GM12878 (cell line): ENCODE results near the gene ZC3H8. TPM values are rescaled to one million over a fixed set of nuclear protein-coding genes. Genes with fewer than 3 reads are reported as not detected.

Experiments used
- CREB1 ChIP-seq: IDR thresholded peaks from 2 replicates; pipeline ENCODE4 v1.6.1; 2012; ENCODE audit warnings: low read depth, mild to moderate bottlenecking, inconsistent platforms
- POLR2A ChIP-seq: IDR thresholded peaks from 2 replicates; pipeline ENCODE4 v1.6.1; 2011; ENCODE audit warnings: low read depth, mild to moderate bottlenecking, low read length
- POU2F2 ChIP-seq: IDR thresholded peaks from 3 replicates; pipeline ENCODE4 v1.6.1; 2011; ENCODE audit warnings: low read depth, mild to moderate bottlenecking, low read length, borderline replicate concordance
- SIX5 ChIP-seq: IDR thresholded peaks from 2 replicates; pipeline ENCODE4 v1.6.1; 2011; ENCODE audit warnings: mild to moderate bottlenecking, low read depth, low read length, moderate library complexity; ENCODE audit not compliant: severe bottlenecking
- SRF ChIP-seq, 2 experiments: IDR thresholded peaks; 2 replicates each; pipeline ENCODE4 v1.6.1; 2011; ENCODE audit warnings: low read depth in 2 of 2, low read length in 2 of 2, mild to moderate bottlenecking in 1 of 2, moderate library complexity in 1 of 2
- SUZ12 ChIP-seq: fragments of 200-600 bp; sonication (generic); IDR thresholded peaks from one replicate; pipeline ENCODE4 v1.6.1; 2018; ENCODE audit warnings: antibody characterized with exemption, mild to moderate bottlenecking; ENCODE audit not compliant: unreplicated experiment
- TCF7 ChIP-seq: IDR thresholded peaks from 2 replicates; pipeline ENCODE4 v1.6.1; 2014; ENCODE audit warnings: antibody characterized with exemption, borderline replicate concordance
- YY1 ChIP-seq: IDR thresholded peaks from 2 replicates; pipeline ENCODE4 v1.6.1; 2011; ENCODE audit warnings: low read depth, mild to moderate bottlenecking, low read length
- ZNF207 ChIP-seq: fragments of 450-650 bp; IDR thresholded peaks from 2 replicates; pipeline ENCODE4 v1.6.1; 2014; ENCODE audit warnings: antibody characterized with exemption, mild to moderate bottlenecking, borderline replicate concordance
- ZSCAN29 ChIP-seq: fragments of 450-650 bp; IDR thresholded peaks from 2 replicates; pipeline ENCODE4 v1.6.1; 2017; ENCODE audit warnings: mild to moderate bottlenecking, moderate library complexity
- polyA plus RNA-seq, 11 experiments: library from polyadenylated mRNA; depleted of rRNA in 4 of 11; unstranded in 6 of 11; stranded (reverse) in 5 of 11; fragments of >200 nt; fragmentation: Nextera tagmentation in 4 of 11; fragmentation: Illumina TruSeq in 1 of 11; extraction: Ambion mirVana in 4 of 11; extraction: Trizol in 1 of 11; gene quantifications; 1 replicate in 1 of 11; 2 replicates in 10 of 11; pipeline versions ENCODE4 v1.2.1 to v1.2.3, GENCODE V29; 2011 to 2016; ENCODE audit warnings: inconsistent platforms in 2 of 11, missing spikeins in 2 of 11, low read depth in 1 of 11
- total RNA-seq, 4 experiments: library from RNA; depleted of rRNA in 3 of 4; stranded (reverse); fragments of >200 nt in 3 of 4; fragmentation: Illumina TruSeq in 1 of 4; extraction: Trizol in 1 of 4; gene quantifications; 2 replicates each; pipeline versions ENCODE4 v1.2.1 to v1.2.3, GENCODE V29; 2013 to 2021
- TF ChIP-seq, protein P1 (sequence below): fragments of 450-650 bp; IDR thresholded peaks from 2 replicates; pipeline ENCODE4 v1.6.1; 2018; ENCODE audit warnings: mild to moderate bottlenecking, low read depth, moderate library complexity; ENCODE audit not compliant: partially characterized antibody
- TF ChIP-seq, protein P2 (sequence below): IDR thresholded peaks from 2 replicates; pipeline ENCODE4 v1.6.1; 2011; ENCODE audit warnings: low read depth, mild to moderate bottlenecking, low read length, moderate library complexity, borderline replicate concordance; ENCODE audit errors: extremely low read depth
- TF ChIP-seq, protein P3 (sequence below): fragments of 450-650 bp; IDR thresholded peaks from 2 replicates; pipeline ENCODE4 v1.6.1; 2017; ENCODE audit warnings: antibody characterized with exemption, mild to moderate bottlenecking, moderate library complexity
- TF ChIP-seq, protein P4 (sequence below): fragments of 450-650 bp; IDR thresholded peaks from 2 replicates; pipeline ENCODE4 v1.6.1; 2017; ENCODE audit warnings: mild to moderate bottlenecking, low read depth, inconsistent platforms; ENCODE audit not compliant: poor library complexity, severe bottlenecking
- TF ChIP-seq, protein P5 (sequence below): fragments of 450-650 bp; IDR thresholded peaks from 2 replicates; pipeline ENCODE4 v1.6.1; 2017; ENCODE audit warnings: mild to moderate bottlenecking, moderate library complexity

Gene ZC3H8
- total and polyA plus RNA-seq, 10 of the 15 experiments (the other 5 are each of a cell fraction or from before 2014, with no cell fraction given) = 9.9 to 28.4 (median 19.5) TPM

DNA sequence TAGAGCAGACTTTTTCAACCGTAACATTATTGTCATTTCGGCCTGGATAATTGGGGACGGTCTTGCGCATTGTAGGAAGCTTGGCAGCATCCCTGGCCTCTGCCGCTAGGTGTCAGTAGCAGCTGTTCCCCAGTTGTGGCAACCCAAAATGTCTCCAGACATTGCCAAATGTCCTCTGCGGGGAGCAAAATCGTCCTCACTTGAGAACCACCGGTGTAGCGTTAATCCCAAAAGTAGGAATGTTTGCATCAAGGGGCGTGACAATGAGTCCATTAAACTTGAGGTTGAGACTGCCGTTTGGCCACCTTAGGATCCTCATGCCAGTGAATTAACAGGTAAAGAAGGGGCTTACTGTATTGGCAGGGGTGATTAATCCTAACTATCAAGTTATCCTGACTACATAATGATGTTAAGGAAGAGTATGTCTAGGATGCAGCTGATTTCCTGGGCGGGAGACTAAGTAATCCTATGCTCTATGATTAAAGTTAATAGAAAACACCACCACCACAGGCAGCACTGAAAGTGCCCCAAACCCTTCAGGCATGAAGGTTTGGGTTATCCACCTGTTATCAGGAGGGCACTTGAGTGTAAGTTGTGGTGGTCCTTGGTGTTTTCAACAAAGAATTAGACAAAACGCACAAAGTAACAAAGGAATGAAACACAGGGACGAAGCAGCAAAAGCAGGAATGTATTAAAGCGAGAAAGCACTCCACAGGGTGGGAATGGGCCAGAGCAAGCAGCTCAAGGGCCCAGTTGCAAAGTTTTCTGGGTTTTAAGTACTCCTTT is 4.9 kb upstream of the ZC3H8 start (continued):
- TF ChIP-seq, protein P1, sequence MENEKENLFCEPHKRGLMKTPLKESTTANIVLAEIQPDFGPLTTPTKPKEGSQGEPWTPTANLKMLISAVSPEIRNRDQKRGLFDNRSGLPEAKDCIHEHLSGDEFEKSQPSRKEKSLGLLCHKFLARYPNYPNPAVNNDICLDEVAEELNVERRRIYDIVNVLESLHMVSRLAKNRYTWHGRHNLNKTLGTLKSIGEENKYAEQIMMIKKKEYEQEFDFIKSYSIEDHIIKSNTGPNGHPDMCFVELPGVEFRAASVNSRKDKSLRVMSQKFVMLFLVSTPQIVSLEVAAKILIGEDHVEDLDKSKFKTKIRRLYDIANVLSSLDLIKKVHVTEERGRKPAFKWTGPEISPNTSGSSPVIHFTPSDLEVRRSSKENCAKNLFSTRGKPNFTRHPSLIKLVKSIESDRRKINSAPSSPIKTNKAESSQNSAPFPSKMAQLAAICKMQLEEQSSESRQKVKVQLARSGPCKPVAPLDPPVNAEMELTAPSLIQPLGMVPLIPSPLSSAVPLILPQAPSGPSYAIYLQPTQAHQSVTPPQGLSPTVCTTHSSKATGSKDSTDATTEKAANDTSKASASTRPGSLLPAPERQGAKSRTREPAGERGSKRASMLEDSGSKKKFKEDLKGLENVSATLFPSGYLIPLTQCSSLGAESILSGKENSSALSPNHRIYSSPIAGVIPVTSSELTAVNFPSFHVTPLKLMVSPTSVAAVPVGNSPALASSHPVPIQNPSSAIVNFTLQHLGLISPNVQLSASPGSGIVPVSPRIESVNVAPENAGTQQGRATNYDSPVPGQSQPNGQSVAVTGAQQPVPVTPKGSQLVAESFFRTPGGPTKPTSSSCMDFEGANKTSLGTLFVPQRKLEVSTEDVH = no peak
- TF ChIP-seq SRF (IDR thresholded peaks at IDR 0.05; ENCODE audit: low read depth in 2 of 2, low read length in 2 of 2) (no peak), POLR2A (0 out of 2 replicates have a peak, but pooled peaks have one; percentile 27), SIX5 (no peak), POU2F2 (0 out of 3 replicates have a peak, but pooled peaks have one; percentile 35), ZSCAN29 (no peak), ZNF207 (peak; percentile 67; the same call in 1 of the 2 replicates), CREB1 (no peak), YY1 (peak; percentile 96), SUZ12 (no peak), TCF7 (no peak)
- TF ChIP-seq, protein P2, sequence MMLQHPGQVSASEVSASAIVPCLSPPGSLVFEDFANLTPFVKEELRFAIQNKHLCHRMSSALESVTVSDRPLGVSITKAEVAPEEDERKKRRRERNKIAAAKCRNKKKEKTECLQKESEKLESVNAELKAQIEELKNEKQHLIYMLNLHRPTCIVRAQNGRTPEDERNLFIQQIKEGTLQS = no peak
- TF ChIP-seq, protein P3, sequence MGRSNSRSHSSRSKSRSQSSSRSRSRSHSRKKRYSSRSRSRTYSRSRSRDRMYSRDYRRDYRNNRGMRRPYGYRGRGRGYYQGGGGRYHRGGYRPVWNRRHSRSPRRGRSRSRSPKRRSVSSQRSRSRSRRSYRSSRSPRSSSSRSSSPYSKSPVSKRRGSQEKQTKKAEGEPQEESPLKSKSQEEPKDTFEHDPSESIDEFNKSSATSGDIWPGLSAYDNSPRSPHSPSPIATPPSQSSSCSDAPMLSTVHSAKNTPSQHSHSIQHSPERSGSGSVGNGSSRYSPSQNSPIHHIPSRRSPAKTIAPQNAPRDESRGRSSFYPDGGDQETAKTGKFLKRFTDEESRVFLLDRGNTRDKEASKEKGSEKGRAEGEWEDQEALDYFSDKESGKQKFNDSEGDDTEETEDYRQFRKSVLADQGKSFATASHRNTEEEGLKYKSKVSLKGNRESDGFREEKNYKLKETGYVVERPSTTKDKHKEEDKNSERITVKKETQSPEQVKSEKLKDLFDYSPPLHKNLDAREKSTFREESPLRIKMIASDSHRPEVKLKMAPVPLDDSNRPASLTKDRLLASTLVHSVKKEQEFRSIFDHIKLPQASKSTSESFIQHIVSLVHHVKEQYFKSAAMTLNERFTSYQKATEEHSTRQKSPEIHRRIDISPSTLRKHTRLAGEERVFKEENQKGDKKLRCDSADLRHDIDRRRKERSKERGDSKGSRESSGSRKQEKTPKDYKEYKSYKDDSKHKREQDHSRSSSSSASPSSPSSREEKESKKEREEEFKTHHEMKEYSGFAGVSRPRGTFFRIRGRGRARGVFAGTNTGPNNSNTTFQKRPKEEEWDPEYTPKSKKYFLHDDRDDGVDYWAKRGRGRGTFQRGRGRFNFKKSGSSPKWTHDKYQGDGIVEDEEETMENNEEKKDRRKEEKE = no peak
- TF ChIP-seq, protein P4, sequence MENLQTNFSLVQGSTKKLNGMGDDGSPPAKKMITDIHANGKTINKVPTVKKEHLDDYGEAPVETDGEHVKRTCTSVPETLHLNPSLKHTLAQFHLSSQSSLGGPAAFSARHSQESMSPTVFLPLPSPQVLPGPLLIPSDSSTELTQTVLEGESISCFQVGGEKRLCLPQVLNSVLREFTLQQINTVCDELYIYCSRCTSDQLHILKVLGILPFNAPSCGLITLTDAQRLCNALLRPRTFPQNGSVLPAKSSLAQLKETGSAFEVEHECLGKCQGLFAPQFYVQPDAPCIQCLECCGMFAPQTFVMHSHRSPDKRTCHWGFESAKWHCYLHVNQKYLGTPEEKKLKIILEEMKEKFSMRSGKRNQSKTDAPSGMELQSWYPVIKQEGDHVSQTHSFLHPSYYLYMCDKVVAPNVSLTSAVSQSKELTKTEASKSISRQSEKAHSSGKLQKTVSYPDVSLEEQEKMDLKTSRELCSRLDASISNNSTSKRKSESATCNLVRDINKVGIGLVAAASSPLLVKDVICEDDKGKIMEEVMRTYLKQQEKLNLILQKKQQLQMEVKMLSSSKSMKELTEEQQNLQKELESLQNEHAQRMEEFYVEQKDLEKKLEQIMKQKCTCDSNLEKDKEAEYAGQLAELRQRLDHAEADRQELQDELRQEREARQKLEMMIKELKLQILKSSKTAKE = peak; percentile 14
- TF ChIP-seq, protein P5, sequence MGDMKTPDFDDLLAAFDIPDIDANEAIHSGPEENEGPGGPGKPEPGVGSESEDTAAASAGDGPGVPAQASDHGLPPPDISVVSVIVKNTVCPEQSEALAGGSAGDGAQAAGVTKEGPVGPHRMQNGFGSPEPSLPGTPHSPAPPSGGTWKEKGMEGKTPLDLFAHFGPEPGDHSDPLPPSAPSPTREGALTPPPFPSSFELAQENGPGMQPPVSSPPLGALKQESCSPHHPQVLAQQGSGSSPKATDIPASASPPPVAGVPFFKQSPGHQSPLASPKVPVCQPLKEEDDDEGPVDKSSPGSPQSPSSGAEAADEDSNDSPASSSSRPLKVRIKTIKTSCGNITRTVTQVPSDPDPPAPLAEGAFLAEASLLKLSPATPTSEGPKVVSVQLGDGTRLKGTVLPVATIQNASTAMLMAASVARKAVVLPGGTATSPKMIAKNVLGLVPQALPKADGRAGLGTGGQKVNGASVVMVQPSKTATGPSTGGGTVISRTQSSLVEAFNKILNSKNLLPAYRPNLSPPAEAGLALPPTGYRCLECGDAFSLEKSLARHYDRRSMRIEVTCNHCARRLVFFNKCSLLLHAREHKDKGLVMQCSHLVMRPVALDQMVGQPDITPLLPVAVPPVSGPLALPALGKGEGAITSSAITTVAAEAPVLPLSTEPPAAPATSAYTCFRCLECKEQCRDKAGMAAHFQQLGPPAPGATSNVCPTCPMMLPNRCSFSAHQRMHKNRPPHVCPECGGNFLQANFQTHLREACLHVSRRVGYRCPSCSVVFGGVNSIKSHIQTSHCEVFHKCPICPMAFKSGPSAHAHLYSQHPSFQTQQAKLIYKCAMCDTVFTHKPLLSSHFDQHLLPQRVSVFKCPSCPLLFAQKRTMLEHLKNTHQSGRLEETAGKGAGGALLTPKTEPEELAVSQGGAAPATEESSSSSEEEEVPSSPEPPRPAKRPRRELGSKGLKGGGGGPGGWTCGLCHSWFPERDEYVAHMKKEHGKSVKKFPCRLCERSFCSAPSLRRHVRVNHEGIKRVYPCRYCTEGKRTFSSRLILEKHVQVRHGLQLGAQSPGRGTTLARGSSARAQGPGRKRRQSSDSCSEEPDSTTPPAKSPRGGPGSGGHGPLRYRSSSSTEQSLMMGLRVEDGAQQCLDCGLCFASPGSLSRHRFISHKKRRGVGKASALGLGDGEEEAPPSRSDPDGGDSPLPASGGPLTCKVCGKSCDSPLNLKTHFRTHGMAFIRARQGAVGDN = no peak
